ENCODE data around the gene CDV3.

DNA sequence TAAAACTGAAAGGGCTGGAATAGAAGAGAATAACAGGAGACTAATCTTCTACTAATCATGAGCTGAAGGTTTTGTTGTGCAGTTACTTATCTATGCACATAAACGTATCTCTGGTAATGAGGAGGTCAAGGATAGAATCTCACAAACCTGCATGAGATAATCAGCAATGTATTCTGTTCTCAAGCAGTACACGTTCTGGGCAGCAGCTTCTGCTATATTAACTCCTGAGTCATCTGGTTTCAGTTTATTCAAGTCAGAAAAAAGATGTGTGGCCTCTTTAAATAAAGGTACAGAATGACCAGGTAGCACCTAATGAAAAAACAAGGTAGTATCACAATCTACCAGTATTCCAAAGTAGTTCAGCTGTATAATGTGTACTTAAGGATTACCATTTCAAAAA is 34.9 kb downstream of the CDV3 start:
- TF ChIP-seq POLR2A (IDR thresholded peaks at IDR 0.05; ENCODE audit: low read length), result no peak
- no peak for TF ChIP-seq GATA1 (IDR thresholded peaks at IDR 0.05; ENCODE audit: low read depth, low read length)
